Glutamatergic neuron (in vitro differentiated cells): ENCODE measurements around the gene FERMT3. TPM values are rescaled to one million over a fixed set of nuclear protein-coding genes. Genes with fewer than 3 reads are reported as not detected.
"Not testable (repeated sequence)": the region's sequence is repeated elsewhere in the genome, so short reads cannot be mapped to it uniquely, and the experiment has no call there.

Experiments
- DNase-seq: peaks from one replicate; pipeline ENCODE4 v3.0.0; 2022
- H3K27ac Mint-ChIP-seq: one replicate; pipeline ENCODE4 v1.8.0; 2020; ENCODE audit warnings: mild to moderate bottlenecking, mixed read lengths, inconsistent platforms; ENCODE audit not compliant: unreplicated experiment
- H3K27me3 Mint-ChIP-seq: one replicate; pipeline ENCODE4 v1.8.0; 2020; ENCODE audit warnings: mild to moderate bottlenecking, moderate library complexity, mixed read lengths, inconsistent platforms; ENCODE audit not compliant: unreplicated experiment
- H3K36me3 Mint-ChIP-seq: one replicate; pipeline ENCODE4 v1.8.0; 2020; ENCODE audit warnings: mild to moderate bottlenecking, mixed read lengths, inconsistent platforms; ENCODE audit not compliant: unreplicated experiment
- H3K4me1 Mint-ChIP-seq: one replicate; pipeline ENCODE4 v1.8.0; 2020; ENCODE audit warnings: mild to moderate bottlenecking, low read depth, mixed read lengths, inconsistent platforms; ENCODE audit not compliant: unreplicated experiment
- H3K4me3 Mint-ChIP-seq: one replicate; pipeline ENCODE4 v1.8.0; 2020; ENCODE audit warnings: mild to moderate bottlenecking, mixed read lengths, inconsistent platforms; ENCODE audit not compliant: unreplicated experiment
- H3K9me3 Mint-ChIP-seq: one replicate; pipeline ENCODE4 v1.8.0; 2020; ENCODE audit warnings: mild to moderate bottlenecking, moderate library complexity, mixed read lengths, inconsistent platforms; ENCODE audit not compliant: unreplicated experiment
- CTCF ChIP-seq: fragments of 200-600 bp; sonication (generic); IDR thresholded peaks from one replicate; pipeline ENCODE4 v1.5.0; 2021; ENCODE audit not compliant: partially characterized antibody, unreplicated experiment
- total RNA-seq: library from RNA; stranded (reverse); fragmentation: NEBNext Ultra II Directional; extraction: Animal tissue kit (Norgen Biotek cat#: 25700); gene quantifications from one replicate; pipeline ENCODE4 v1.2.1, GENCODE V29; 2021; ENCODE audit not compliant: unreplicated experiment

FERMT3 gene
- total RNA-seq, 1 donor from 2014 or later: 2.0 TPM

- H3K27ac Mint-ChIP-seq: peak overlapping the region; percentile 52
- no peak for TF ChIP-seq CTCF
- peaks cover 7% of the 10 kb centered on the region for H3K27me3 Mint-ChIP-seq
These were observed 36.8 kb downstream of the FERMT3 start for GRCh38 chr11:64243236-64243854.

GRCh38 chr11:64244107-64244506 lies 37.6 kb downstream of the FERMT3 start:
- Mint-ChIP-seq H3K4me1 (peaks cover 9% of the 10 kb centered on the region), H3K9me3 (peaks cover 17% of the 10 kb centered on the region), H3K27ac (peak overlapping the region; percentile 52), H3K4me3 (peak overlapping the region; percentile 47), H3K27me3 (peaks cover 11% of the 10 kb centered on the region), H3K36me3 (no peaks in the 10 kb centered on the region)
- no peak for TF ChIP-seq CTCF
- no peak for DNase-seq

More at GRCh38 chr11:64243236-64243854, 36.8 kb downstream of the FERMT3 start:
- Mint-ChIP-seq H3K4me3 (peak overlapping the region; percentile 47), H3K9me3 (peaks cover 16% of the 10 kb centered on the region), H3K36me3 (no peaks in the 10 kb centered on the region), H3K4me1 (peaks cover 8% of the 10 kb centered on the region)
- no peak for DNase-seq

- Mint-ChIP-seq H3K27me3 (peaks cover 11% of the 10 kb centered on the region), H3K9me3 (peaks cover 18% of the 10 kb centered on the region), H3K36me3 (no peaks in the 10 kb centered on the region), H3K27ac (no peak overlapping the region), H3K4me1 (peaks cover 9% of the 10 kb centered on the region), H3K4me3 (peak overlapping the region; percentile 88)
- no peak for TF ChIP-seq CTCF
- DNase-seq: no peak
These were observed 38.4 kb downstream of the FERMT3 start for GRCh38 chr11:64244966-64245365.

GRCh38 chr11:64245401-64245796 lies 38.9 kb downstream of the FERMT3 start:
- peak overlapping the region; percentile 88 for H3K4me3 Mint-ChIP-seq
- no peak for TF ChIP-seq CTCF
- peaks cover 8% of the 10 kb centered on the region for H3K4me1 Mint-ChIP-seq
- H3K27ac Mint-ChIP-seq: peak overlapping the region; percentile 77
- DNase-seq: no peak
- peaks cover 7% of the 10 kb centered on the region for H3K27me3 Mint-ChIP-seq
- peaks cover 19% of the 10 kb centered on the region for H3K9me3 Mint-ChIP-seq
- H3K36me3 Mint-ChIP-seq: no peaks in the 10 kb centered on the region

DNA sequence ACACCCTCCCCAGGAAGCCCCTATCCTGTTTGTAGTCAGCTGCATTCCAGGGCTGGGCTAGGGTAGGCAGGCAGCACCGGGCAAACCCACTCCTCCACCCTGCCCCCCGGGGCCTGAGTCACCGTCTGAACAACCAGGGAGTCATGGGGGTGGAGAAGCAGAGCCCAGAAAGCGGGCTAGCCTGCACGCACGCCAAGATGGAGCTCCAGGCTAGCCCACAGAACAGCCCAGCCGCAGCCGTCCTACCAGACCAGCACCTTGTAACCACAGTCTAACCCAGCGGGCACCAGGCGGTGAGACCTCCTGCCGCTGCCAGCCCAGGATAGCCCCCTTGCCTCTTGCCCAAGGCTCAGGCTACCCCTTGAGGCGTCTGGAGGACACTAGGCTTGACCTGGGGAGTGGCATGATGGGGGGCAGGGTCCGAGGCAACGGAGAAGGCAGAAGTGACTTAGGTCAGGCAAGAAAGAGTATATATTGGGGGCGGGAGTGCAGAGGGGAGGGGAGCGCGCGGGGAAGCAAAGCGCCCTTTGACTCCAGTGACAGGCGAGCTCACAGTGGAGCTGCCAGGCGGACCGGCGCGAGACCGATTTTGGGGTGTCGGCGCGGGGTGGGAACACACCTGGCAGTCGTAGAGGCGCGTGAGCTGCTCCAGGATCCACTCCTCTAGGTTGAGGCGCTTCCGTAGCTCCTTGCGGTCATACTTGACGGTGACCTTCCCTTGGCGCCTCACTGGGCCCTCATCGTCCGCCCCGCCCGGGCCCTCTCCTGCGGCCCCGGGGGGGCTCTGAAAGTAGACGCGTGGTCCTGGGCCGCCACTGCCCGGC lies 39.5 kb downstream of the FERMT3 start:
- peaks cover 19% of the 10 kb centered on the region for H3K9me3 Mint-ChIP-seq
- H3K36me3 Mint-ChIP-seq: no peaks in the 10 kb centered on the region
- peak overlapping the region; percentile 88 for H3K4me3 Mint-ChIP-seq
- TF ChIP-seq CTCF: no peak
- peaks cover 7% of the 10 kb centered on the region for H3K4me1 Mint-ChIP-seq
- DNase-seq: peak; percentile 70
- peak overlapping the region; percentile 77 for H3K27ac Mint-ChIP-seq
- peaks cover 6% of the 10 kb centered on the region for H3K27me3 Mint-ChIP-seq

DNA sequence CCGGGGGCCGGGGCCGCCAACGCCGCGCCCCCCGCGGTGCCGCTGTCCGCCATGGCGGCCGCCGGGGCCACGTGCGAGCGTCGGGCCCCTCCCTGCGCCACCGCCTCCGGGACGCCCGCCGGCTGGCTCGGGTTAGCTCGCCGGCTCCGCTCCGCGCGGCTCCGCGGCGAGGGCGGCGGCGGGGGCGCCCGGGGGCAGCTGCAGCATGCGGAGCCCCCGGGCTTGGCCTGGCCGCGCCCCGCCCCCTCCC lies 40.0 kb downstream of the FERMT3 start:
- not testable (repeated sequence) for H3K36me3 Mint-ChIP-seq, DNase-seq, H3K27me3 Mint-ChIP-seq, H3K4me1 Mint-ChIP-seq, H3K4me3 Mint-ChIP-seq, H3K27ac Mint-ChIP-seq
- H3K9me3 Mint-ChIP-seq: peaks cover 19% of the 10 kb centered on the region
